Lower lobe of right lung (tissue), 2 donors: ENCODE measurements around the gene YIPF4. TPM values are rescaled to one million over a fixed set of nuclear protein-coding genes. Genes with fewer than 3 reads are reported as not detected.

Experiments used
- ATAC-seq, 2 donors: fragments of 200-7000 bp; cut with Tn5 transposase; one replicate each; pipeline ENCODE4 v1.9.1; 2020 to 2022; ENCODE audit warnings: mild to moderate bottlenecking in 2 of 2, moderate library complexity in 2 of 2
- DNase-seq: peaks from one replicate; pipeline ENCODE4 v3.0.0-alpha.2; 2020
- H3K27ac ChIP-seq: fragments of 200-600 bp; one replicate; pipeline ENCODE4 v1.8.0; 2022
- H3K27me3 ChIP-seq: fragments of 200-600 bp; one replicate; pipeline ENCODE4 v1.8.0; 2022; ENCODE audit warnings: low read depth
- H3K36me3 ChIP-seq: fragments of 200-600 bp; one replicate; pipeline ENCODE4 v1.8.0; 2022; ENCODE audit warnings: mild to moderate bottlenecking
- H3K4me1 ChIP-seq: fragments of 200-600 bp; one replicate; pipeline ENCODE4 v1.8.0; 2022
- H3K4me3 ChIP-seq: fragments of 200-600 bp; one replicate; pipeline ENCODE4 v1.8.0; 2022; ENCODE audit warnings: mild to moderate bottlenecking
- H3K9me3 ChIP-seq: fragments of 200-600 bp; one replicate; pipeline ENCODE4 v1.8.0; 2022
- intact Hi-C: fragments of 100-400 bp; cut with DNase I; formaldehyde crosslinking; loops from one replicate; pipeline ENCODE4 v1.11.0; 2022
- total RNA-seq: library from RNA; stranded (reverse); fragmentation: NEBNext Ultra II Directional; extraction: Animal tissue kit (Norgen Biotek cat#: 25700); gene quantifications from one replicate; pipeline ENCODE4 v1.2.1, GENCODE V29; 2021
- TF ChIP-seq, protein P1 (sequence below): fragments of 200-600 bp; IDR thresholded peaks from one replicate; pipeline ENCODE4 v1.8.0; 2022; ENCODE audit warnings: antibody characterized with exemption, mild to moderate bottlenecking
- donor health status: DM: no; HTN: yes; CAD: no; lungs with severe emphysema.

Gene YIPF4
- total RNA-seq, 1 donor from 2014 or later: 59.4 TPM

GRCh38 chr2:32250290-32250689 is 27.4 kb upstream of the YIPF4 start:
- H3K9me3 ChIP-seq: no peaks in the 10 kb centered on the region
- H3K27ac ChIP-seq: no peak overlapping the region
- H3K27me3 ChIP-seq: no peaks in the 10 kb centered on the region
- DNase-seq (no peak), ATAC-seq (no peak)
- intact Hi-C loops: no loop called here
- H3K36me3 ChIP-seq: peaks cover 8% of the 10 kb centered on the region
- no peaks in the 10 kb centered on the region for H3K4me1 ChIP-seq
- no peak overlapping the region for H3K4me3 ChIP-seq
- TF ChIP-seq, protein P1, sequence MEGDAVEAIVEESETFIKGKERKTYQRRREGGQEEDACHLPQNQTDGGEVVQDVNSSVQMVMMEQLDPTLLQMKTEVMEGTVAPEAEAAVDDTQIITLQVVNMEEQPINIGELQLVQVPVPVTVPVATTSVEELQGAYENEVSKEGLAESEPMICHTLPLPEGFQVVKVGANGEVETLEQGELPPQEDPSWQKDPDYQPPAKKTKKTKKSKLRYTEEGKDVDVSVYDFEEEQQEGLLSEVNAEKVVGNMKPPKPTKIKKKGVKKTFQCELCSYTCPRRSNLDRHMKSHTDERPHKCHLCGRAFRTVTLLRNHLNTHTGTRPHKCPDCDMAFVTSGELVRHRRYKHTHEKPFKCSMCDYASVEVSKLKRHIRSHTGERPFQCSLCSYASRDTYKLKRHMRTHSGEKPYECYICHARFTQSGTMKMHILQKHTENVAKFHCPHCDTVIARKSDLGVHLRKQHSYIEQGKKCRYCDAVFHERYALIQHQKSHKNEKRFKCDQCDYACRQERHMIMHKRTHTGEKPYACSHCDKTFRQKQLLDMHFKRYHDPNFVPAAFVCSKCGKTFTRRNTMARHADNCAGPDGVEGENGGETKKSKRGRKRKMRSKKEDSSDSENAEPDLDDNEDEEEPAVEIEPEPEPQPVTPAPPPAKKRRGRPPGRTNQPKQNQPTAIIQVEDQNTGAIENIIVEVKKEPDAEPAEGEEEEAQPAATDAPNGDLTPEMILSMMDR: no peak

DNA sequence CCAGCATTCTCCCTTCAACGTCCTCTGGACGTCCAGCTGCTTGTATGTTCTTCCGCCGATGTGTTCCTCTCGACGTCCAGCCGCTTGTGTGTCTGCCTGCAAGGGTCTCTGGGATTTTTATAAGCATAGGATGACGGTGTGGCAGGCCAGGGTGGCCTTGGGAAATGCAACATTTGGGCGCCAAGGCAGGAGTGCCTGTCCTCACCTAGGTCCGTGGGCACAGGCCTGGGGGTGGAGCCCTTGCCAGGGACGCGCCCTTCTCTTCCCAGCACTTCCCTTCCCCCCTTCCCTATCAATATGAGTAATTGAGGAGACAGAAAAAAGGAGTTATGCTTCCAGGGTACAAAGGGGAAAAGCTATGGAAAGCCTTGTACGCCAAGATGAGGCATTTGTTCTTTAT is 19.5 kb upstream of the YIPF4 start:
- Histone ChIP-seq H3K4me1 (no peaks in the 10 kb centered on the region), H3K27ac (no peak overlapping the region), H3K36me3 (no peaks in the 10 kb centered on the region), H3K9me3 (no peaks in the 10 kb centered on the region), H3K27me3 (no peaks in the 10 kb centered on the region), H3K4me3 (no peak overlapping the region)
- ATAC-seq (no peak), DNase-seq (no peak)
- intact Hi-C loops: no loop called here
- TF ChIP-seq, protein P1: no peak

DNA sequence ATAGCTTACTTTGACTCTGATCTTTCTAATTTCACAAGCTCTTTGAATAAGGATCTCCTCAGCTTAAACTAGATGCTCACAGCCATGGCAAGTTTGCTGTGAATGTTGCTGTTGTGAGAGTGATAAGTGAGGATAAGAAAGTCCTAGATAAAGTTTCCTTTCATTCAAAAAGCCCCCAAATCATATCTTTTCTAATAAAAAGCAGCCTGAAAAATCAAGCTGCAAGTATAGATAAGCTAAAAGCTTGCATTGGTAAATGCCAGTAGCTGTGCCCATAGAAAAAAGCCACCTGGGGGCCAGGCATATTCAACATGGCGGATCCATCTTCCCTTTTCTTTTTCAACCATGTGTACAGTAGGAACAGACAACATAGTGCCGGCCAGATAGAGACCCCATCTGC is 17.3 kb upstream of the YIPF4 start:
- DNase-seq (no peak), ATAC-seq (no peak)
- H3K4me1 ChIP-seq: no peaks in the 10 kb centered on the region
- H3K27me3 ChIP-seq: no peaks in the 10 kb centered on the region
- intact Hi-C loops: no loop called here
- no peaks in the 10 kb centered on the region for H3K9me3 ChIP-seq
- H3K4me3 ChIP-seq: no peak overlapping the region
- H3K36me3 ChIP-seq: no peaks in the 10 kb centered on the region
- no peak overlapping the region for H3K27ac ChIP-seq
- TF ChIP-seq, protein P1: no peak

GRCh38 chr2:32262105-32262504 is 15.6 kb upstream of the YIPF4 start:
- Histone ChIP-seq H3K4me1 (no peaks in the 10 kb centered on the region), H3K9me3 (no peaks in the 10 kb centered on the region), H3K4me3 (peak overlapping the region; percentile 45), H3K27ac (peak overlapping the region; percentile 62), H3K27me3 (no peaks in the 10 kb centered on the region), H3K36me3 (no peaks in the 10 kb centered on the region)
- DNase-seq (no peak), ATAC-seq (peak; percentile 74 to 82)
- TF ChIP-seq, protein P1: no peak
- intact Hi-C loops: no loop called here

GRCh38 chr2:32264422-32265105 is 13.1 kb upstream of the YIPF4 start, which contains the start of gene NLRC4:
NLRC4 (minus strand) TSS chr2:32264886; CDS start chr2:32256775, 8,111 bp downstream.
- no peaks in the 10 kb centered on the region for H3K4me1 ChIP-seq
- DNase-seq: no peak
- peak within 1 kb of the TSS; percentile 45 for H3K4me3 ChIP-seq
- intact Hi-C loops: no loop called here
- H3K27me3 ChIP-seq: no peaks in the 10 kb centered on the region
- TF ChIP-seq, protein P1: no peak
- ATAC-seq: peak; percentile 89 to 91
- H3K27ac ChIP-seq: peak within 1 kb of the TSS; percentile 73
- H3K36me3 ChIP-seq: no peaks in the 10 kb centered on the region
- H3K9me3 ChIP-seq: no peaks in the 10 kb centered on the region
